Activated T-cell treated with anti-CD3 and anti-CD28 coated beads for 48 hours (primary cell): Measurements from ENCODE around the gene MEIS3.
"Not testable (repeated sequence)": the region's sequence is repeated elsewhere in the genome, so short reads cannot be mapped to it uniquely, and the experiment has no call there.

Experiments
- DNase-seq: peaks from one replicate; pipeline ENCODE4 v3.0.0-alpha.2; 2020; ENCODE audit warnings: low read depth

Gene MEIS3

GRCh38 chr19:47386582-47386981, 32.7 kb downstream of the MEIS3 start:
- not testable (repeated sequence) for DNase-seq

DNA sequence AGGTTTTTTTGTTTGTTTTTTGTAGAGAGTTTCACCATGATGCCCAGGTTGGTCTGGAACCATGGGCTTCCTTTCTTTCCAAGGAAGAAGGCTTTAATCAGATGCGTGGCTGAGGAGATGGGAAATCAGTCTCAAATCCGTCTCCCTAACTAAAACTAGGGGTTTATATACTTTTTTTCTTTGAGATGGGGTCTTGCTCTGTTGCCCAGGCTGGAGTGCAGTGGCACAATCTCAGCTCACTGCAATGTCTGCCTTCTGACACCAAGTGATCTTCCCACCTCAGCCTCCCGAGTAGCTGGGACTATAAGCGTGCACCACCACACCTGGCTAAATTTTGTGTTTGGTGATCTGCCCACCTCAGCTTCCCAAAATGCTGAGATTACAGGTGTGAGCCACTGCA, 34.8 kb downstream of the MEIS3 start:
- DNase-seq = not testable (repeated sequence)

DNA sequence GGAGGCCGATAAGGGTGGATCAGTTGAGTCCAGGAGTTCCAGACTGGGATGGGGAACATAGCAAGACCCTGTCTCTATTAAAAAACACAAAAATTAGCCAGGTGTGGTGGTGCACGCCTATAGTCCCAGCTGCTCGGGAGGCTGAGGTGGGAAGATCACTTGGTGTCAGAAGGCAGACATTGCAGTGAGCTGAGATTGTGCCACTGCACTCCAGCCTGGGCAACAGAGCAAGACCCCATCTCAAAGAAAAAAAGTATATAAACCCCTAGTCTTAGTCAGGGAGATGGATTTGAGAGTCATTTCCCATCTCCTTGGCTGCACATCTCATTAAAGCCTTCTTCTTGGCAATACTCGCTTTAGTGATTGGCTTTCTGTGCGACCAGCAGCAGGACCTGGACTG, 35.4 kb downstream of the MEIS3 start:
- not testable (repeated sequence) for DNase-seq

GRCh38 chr19:47381653-47382279, 37.6 kb downstream of the MEIS3 start:
- no peak for DNase-seq

DNA sequence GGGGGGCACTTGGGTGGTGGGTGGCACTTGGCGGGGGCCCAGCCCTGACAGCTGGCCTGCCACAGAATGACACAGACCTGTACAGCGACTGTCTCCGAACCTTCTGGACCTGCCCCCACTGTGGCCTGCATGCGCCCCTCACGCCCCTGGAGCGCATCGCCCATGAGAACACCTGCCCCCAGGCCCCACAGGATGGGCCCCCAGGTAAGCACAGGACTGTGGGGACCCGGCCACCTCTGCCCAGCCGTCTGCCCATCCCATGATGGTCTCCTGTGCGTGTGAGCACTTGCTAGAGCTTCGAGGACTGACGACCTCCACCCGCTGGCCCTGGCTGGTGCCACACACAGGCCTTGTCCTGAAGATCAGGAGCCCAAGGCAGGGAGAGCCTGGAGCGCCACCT, 38.2 kb downstream of the MEIS3 start:
- DNase-seq = no peak

- DNase-seq = no peak
These were observed 38.8 kb downstream of the MEIS3 start for GRCh38 chr19:47380559-47380958.

DNA sequence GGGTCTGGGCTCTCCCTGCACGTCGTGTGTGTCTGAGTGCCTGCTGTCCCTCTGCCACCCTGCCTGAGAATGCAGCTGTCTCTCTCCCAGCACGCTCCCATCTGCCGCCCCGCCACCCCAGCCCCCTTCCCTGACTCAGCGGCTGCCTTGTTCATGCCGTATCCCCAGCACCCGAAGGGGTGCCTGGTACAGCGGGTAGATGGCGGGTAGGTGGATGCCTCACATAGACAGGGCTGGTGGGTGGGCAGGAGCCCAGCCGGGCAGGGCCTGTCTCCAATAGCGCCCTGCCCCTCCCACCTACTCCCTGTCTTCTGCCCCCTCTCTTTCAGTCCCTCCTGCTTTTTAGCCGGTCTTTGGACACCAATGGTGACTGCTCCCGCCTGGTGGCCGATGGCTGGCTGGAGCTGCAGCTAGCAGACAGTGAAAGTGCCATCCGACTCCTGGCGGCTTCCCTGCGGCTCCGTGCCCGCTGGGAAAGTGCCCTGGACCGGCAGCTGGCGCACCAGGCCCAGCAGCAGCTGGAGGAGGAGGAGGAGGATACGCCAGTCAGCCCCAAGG, 39.9 kb downstream of the MEIS3 start:
- no peak for DNase-seq

- no peak for DNase-seq
These were observed 41.1 kb downstream of the MEIS3 start for GRCh38 chr19:47378246-47378645.

GRCh38 chr19:47377801-47378200, 41.5 kb downstream of the MEIS3 start:
- no peak for DNase-seq

GRCh38 chr19:47377208-47377701, 42.1 kb downstream of the MEIS3 start:
- DNase-seq = no peak

GRCh38 chr19:47376589-47377144, 42.7 kb downstream of the MEIS3 start:
- DNase-seq = no peak

- no peak for DNase-seq
These were observed 43.4 kb downstream of the MEIS3 start for GRCh38 chr19:47375694-47376588.

DNA sequence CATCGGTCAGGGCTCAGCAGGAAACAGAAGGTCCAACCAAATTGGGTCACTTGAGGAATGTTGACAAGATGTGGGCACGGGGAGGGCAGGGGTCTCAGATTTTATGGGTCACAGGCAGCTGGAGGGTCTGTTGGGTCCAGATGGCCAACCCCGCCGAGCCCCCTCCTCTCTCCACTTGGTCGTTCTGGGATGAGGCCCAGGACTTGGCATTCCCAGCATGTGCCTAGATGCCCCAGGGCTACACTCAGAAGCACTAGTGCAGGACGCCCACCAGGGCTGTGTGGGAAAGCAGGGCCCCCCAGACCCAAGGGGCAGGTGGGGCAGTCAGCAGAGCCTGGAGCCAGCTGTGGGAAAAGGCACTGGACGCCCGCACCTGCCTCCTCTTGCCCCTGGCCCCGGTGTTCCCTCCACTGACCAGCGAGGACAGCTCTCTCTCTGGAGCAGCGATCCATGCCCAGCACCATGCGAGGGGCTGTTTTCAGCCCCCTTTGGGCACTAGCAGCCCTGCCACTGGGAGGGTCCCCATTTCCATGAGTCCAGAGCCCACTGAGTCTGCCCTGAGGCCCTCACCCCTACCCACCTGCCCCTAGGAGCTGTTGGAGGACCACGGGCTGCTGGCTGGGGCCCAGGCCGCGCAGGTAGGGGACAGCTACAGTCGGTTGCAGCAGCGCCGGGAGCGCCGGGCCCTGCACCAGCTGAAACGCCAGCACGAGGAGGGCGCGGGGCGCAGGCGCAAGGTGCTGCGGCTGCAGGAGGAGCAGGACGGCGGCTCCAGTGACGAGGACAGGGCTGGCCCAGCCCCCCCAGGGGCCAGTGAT, 44.2 kb downstream of the MEIS3 start:
- DNase-seq = no peak

DNA sequence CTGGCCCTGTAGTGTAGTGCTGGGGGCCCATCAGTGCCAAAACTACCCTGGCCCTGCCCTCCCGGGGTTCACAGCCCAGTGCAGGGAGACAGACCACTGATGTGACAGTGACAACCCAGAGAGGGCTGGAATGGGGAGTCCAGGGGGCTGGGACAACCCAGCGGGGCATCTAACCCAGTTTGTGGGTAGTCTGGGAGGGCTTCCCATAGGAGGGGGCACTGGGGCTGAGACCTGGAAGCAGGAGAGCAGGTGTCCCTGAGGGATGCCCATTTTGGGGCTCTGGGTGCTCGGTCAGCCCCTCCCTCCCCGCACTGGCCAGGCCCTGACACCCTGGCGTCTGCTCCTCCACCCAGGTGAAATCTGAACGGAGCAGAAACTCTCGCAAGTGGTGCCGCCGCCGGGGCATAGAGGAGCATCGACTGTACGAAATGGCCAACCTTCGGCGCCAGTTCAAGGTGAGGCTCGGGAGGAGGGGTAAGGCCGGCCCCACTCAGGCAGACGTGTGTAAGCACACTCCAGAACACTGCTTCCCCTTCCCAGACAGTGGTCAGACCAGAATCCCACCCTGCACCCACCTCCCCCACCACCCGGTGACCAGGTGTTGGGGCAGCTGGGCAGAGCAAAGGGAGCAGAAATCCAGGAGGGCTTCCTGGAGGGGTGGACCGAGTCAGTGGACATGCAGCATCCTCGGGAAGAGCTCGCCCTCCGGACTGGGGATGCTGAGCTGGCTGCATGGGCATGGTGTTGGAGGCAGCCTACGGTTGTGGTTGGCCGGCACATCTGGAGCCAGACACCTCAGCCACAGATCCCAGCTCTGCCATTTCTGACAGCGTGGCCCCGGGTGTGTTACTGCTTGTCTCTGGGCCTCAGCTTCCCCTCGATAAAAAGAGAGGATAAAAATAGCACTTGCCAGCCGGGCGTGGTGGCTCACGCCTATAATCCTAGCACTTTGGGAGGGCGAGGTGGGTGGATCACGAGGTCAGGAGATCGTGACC, 45.8 kb downstream of the MEIS3 start:
- no peak for DNase-seq

- no peak for DNase-seq
These were observed 46.7 kb downstream of the MEIS3 start for GRCh38 chr19:47372603-47373002.

GRCh38 chr19:47371261-47371660, 48.1 kb downstream of the MEIS3 start:
- DNase-seq = no peak

DNA sequence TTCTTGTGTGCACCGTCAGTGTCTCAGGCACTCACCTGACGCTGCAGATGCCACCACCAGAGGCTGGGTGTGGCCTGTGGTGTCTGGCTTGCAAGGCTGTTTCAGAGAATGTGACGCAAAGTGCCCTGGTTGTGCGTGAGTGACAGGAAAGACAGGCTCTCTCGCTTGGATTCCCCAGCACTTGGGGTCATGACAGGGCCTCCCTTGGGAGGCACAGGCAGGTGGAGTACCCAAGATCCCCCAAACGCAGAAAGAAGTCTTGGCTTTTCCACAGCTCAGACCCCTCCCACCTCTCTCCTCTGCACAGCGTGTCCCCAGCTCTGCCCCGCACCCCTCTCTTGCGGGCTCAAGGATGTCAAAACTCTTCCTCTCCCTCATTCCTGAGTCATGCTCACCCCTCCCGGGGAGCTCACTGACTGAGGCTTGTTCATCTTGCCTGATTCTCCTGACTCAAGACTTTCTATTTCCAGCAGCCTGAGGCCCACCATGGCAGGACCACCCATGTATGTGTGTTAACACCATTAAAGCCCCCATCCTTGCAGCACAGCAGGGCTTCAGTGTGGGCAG, 49.2 kb downstream of the MEIS3 start:
- DNase-seq = no peak

DNA sequence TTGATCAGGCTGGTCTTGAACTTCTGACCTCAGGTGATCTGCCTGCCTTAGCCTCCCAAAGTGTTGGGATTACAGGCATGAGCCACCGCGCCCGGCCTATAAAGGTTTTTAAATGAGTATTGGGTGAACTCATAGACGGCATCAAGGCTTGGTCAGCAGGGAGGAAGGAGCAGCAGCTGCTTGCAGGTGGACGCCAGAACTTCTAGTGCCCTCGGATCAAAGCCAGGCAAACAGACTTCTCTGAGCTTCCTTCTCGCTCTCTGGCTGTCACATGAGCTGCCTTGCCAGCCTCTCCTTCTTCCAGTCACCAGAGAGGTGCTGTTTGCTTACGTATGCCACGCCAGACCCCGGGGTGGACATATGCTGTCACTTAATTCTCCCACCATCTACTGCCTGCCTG, 53.9 kb downstream of the MEIS3 start:
- DNase-seq = not testable (repeated sequence)

DNA sequence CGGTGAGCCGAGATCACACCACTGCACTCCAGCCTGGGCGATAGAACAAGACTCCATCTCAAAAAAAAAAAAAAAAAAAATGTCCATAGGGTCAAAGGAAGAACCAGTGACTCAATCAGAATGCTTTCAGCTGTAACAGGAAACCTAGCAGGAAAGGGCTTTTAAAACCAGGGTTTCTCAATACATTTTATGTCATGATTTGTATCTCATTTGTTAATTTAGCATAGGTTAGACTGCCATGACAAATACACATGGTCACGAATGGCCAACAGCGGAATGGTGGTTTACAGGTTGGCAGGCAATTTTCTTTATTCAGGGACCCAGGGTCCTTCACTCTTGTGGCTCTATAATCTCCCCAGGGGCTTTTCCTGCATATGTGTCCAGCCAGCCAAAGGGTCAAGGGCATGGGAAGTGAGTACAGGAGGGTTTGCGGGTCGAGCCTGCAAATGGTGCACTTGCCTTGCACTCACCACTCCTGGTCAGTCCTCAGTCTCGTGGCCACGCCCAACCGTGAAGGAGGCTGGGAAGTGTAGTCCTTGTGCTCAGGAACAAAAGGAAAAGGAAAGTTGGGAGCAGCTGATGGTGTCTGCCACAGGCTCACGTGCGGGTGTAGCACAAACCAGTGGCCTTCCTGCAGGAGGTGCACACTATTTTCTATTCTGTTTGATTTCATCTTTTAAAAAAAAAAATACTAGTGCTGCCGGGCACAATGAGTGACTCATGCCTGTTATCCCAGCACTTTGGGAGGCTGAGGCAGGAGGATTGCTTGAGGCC, 55.4 kb downstream of the MEIS3 start:
- DNase-seq = no peak
